ENCODE results near the gene TIMM10B.
A peak's percentile ranks its signal among the peaks of the same experiment; 100 is the strongest.

GRCh38 chr11:6481012-6481923 lies at the start of gene TIMM10B, which contains the start of gene ARFIP2:
- TF ChIP-seq CTCF (conservative IDR thresholded peaks at IDR 0.05; ENCODE audit: low read depth, low read length) (no peak), NFE2L2 (IDR thresholded peaks at IDR 0.05; ENCODE audit: low read depth, low read length) (no peak), MXI1 (IDR thresholded peaks at IDR 0.05; ENCODE audit: borderline replicate concordance, low read depth, low read length) (peak; percentile 75; the same call in 1 of the 2 replicates), POLR2A (IDR thresholded peaks at IDR 0.05; ENCODE audit: low read depth, low read length) (peak; percentile 87; the same call in 1 of the 2 replicates), RCOR1 (IDR thresholded peaks at IDR 0.05; ENCODE audit: insufficient replicate concordance, low read length) (peak; percentile 61), MAFK (IDR thresholded peaks at IDR 0.05; ENCODE audit: low read depth, low read length) (no peak), CEBPB (IDR thresholded peaks at IDR 0.05; ENCODE audit: low read depth, low read length) (no peak), SMC3 (IDR thresholded peaks at IDR 0.05; ENCODE audit: low read depth, low read length) (no peak), RAD21 (IDR thresholded peaks at IDR 0.05; ENCODE audit: low read length) (no peak; the same call in 1 of the 2 replicates), ELK1 (IDR thresholded peaks at IDR 0.05; ENCODE audit: borderline replicate concordance, low read depth, low read length) (no peak), BHLHE40 (IDR thresholded peaks at IDR 0.05; ENCODE audit: low read depth, low read length) (peak; percentile 79)
- TF ChIP-seq, protein P1, sequence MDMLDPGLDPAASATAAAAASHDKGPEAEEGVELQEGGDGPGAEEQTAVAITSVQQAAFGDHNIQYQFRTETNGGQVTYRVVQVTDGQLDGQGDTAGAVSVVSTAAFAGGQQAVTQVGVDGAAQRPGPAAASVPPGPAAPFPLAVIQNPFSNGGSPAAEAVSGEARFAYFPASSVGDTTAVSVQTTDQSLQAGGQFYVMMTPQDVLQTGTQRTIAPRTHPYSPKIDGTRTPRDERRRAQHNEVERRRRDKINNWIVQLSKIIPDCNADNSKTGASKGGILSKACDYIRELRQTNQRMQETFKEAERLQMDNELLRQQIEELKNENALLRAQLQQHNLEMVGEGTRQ (IDR thresholded peaks at IDR 0.05; ENCODE audit: low read depth, low read length): peak; percentile 45

Measured in IMR-90 (cell line).